Left lung (tissue), 10 donors: Measurements from ENCODE around the gene PCDHGA6. TPM values are rescaled to one million over a fixed set of nuclear protein-coding genes. Genes with fewer than 3 reads are reported as not detected.
A peak's percentile ranks its signal among the peaks of the same experiment; 100 is the strongest.
"Not testable (repeated sequence)": the region's sequence is repeated elsewhere in the genome, so short reads cannot be mapped to it uniquely, and the experiment has no call there.

Experiments used
- ATAC-seq: fragments of 200-7000 bp; cut with Tn5 transposase; one replicate; pipeline ENCODE4 v1.9.1; 2020; ENCODE audit warnings: moderate library complexity
- DNase-seq, 4 donors: peaks; one replicate each; pipeline ENCODE4 v3.0.0-alpha.2; 2013 to 2020
- H3K27ac ChIP-seq, 2 donors: fragments of 200-600 bp; sonication (generic) in 1 of 2; one replicate each; pipeline versions ENCODE4 v1.5.0 to v1.8.0; 2020 to 2021
- H3K27me3 ChIP-seq, 2 donors: fragments of 200-600 bp; sonication (generic) in 1 of 2; one replicate each; pipeline versions ENCODE4 v1.5.0 to v1.8.0; 2020 to 2021
- H3K36me3 ChIP-seq, 2 donors: fragments of 200-600 bp; sonication (generic) in 1 of 2; one replicate each; pipeline versions ENCODE4 v1.5.0 to v1.8.0; 2020 to 2021
- H3K4me1 ChIP-seq, 2 donors: fragments of 200-600 bp; one replicate each; pipeline ENCODE4 v1.8.0; 2021
- H3K4me3 ChIP-seq, 2 donors: fragments of 200-600 bp; sonication (generic) in 1 of 2; one replicate each; pipeline versions ENCODE4 v1.5.0 to v1.8.0; 2020 to 2021; ENCODE audit warnings: mild to moderate bottlenecking in 1 of 2
- H3K9me3 ChIP-seq, 2 donors: fragments of 200-600 bp; sonication (generic) in 1 of 2; one replicate each; pipeline versions ENCODE4 v1.5.0 to v1.8.0; 2020 to 2021
- intact Hi-C, 2 donors: fragments of 100-400 bp; cut with DNase I; formaldehyde crosslinking; loops; one replicate each; pipeline versions ENCODE4 v1.11.2 to v1.14.2; 2022
- polyA plus RNA-seq, 6 donors: library from polyadenylated mRNA; unstranded; fragments of 120-200 nt; gene quantifications; one replicate each; pipeline ENCODE4 v1.2.1, GENCODE V29; 2013; ENCODE audit not compliant: insufficient read length in 6 of 6
- total RNA-seq, 2 donors: library from RNA; stranded (reverse); fragmentation: NEBNext Ultra II Directional; extraction: Animal tissue kit (Norgen Biotek cat#: 25700); gene quantifications; one replicate each; pipeline ENCODE4 v1.2.1, GENCODE V29; 2021
- TF ChIP-seq, protein P1 (sequence below), 2 donors: fragments of 200-600 bp; sonication (generic) in 1 of 2; IDR thresholded peaks; one replicate each; pipeline versions ENCODE4 v1.5.0 to v1.8.0; 2021; ENCODE audit warnings: antibody characterized with exemption in 2 of 2
- donor health status: DM: no; HTN: yes; CAD: no.
- donor health status: DM: no; HTN: no; CAD: no.

PCDHGA6 gene
- total and polyA plus RNA-seq, 8 donors: 2.9 to 6.5 (median 5.4) TPM

DNA sequence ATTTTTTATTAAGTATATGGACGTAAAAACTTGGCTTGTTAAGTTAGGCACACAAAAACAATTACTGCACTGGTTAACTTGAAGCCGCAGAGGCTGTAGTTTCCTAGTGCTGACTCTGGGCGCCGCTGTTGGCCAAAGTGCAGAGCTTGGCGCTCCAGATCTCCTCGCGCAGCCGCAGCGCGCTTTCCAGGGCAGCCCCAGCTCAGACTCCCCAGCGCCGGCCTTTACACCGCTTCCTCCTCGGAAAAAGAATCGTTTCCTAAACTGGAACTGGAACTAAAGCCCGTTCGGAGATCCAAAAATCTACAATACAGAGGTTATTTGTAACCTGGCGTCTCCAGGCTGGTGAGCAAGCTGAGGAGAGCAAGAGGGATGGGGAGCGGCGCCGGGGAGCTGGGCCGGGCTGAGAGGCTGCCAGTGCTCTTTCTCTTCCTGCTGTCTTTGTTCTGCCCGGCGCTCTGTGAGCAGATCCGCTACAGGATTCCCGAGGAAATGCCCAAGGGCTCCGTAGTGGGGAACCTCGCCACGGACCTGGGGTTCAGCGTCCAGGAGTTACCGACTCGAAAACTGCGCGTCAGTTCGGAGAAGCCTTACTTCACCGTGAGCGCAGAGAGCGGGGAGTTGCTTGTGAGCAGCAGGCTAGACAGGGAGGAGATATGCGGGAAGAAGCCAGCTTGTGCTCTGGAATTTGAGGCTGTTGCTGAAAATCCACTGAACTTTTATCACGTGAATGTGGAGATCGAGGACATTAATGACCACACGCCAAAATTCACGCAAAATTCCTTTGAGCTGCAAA lies 24.3 kb downstream of the PCDHGA6 start, which contains the start of gene PCDHGB5:
PCDHGB5 (plus strand) TSS at position 192 of the 796 bp plus-strand sequence; CDS start at position 373, 181 bp downstream.
- ATAC-seq: peak; percentile 99
- H3K36me3 ChIP-seq, H3K27ac ChIP-seq, intact Hi-C loops, H3K4me1 ChIP-seq: not testable (repeated sequence)
- H3K4me3 ChIP-seq: peak within 1 kb of the TSS in 1 of 2 donors; percentile 25
- peak in 1 of 4 donors; percentile 16 for DNase-seq
- H3K27me3 ChIP-seq: peaks cover 22 to 94% of the 10 kb centered on the region in 2 donors
- TF ChIP-seq, protein P1, sequence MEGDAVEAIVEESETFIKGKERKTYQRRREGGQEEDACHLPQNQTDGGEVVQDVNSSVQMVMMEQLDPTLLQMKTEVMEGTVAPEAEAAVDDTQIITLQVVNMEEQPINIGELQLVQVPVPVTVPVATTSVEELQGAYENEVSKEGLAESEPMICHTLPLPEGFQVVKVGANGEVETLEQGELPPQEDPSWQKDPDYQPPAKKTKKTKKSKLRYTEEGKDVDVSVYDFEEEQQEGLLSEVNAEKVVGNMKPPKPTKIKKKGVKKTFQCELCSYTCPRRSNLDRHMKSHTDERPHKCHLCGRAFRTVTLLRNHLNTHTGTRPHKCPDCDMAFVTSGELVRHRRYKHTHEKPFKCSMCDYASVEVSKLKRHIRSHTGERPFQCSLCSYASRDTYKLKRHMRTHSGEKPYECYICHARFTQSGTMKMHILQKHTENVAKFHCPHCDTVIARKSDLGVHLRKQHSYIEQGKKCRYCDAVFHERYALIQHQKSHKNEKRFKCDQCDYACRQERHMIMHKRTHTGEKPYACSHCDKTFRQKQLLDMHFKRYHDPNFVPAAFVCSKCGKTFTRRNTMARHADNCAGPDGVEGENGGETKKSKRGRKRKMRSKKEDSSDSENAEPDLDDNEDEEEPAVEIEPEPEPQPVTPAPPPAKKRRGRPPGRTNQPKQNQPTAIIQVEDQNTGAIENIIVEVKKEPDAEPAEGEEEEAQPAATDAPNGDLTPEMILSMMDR (IDR thresholded peaks at IDR 0.05): peak; percentile 37 to 59
- H3K9me3 ChIP-seq: peaks cover 3 to 71% of the 10 kb centered on the region in 2 donors

DNA sequence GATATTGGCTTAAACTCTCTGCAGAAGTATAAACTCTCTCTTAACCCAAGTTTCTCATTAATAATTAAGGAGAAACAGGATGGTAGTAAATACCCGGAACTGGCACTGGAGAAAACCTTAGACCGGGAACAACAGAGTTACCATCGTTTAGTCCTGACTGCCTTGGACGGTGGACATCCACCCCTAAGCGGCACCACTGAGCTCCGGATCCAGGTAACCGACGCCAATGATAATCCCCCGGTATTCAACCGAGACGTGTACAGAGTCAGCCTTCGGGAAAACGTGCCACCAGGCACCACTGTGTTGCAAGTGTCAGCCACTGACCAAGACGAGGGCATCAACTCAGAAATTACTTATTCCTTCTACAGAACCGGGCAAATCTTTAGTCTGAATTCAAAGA lies 24.9 kb downstream of the PCDHGA6 start:
- no peak for ATAC-seq
- Histone ChIP-seq H3K27me3 (peaks cover 22 to 94% of the 10 kb centered on the region in 2 donors), H3K27ac (no peak overlapping the region), H3K4me1 (no peaks in the 10 kb centered on the region), H3K36me3 (peaks cover 0 to 7% of the 10 kb centered on the region in 2 donors), H3K4me3 (no peak overlapping the region), H3K9me3 (peaks cover 3 to 71% of the 10 kb centered on the region in 2 donors)
- intact Hi-C loops: no loop called here
- TF ChIP-seq, protein P1 (IDR thresholded peaks at IDR 0.05): no peak
- DNase-seq: no peak

DNA sequence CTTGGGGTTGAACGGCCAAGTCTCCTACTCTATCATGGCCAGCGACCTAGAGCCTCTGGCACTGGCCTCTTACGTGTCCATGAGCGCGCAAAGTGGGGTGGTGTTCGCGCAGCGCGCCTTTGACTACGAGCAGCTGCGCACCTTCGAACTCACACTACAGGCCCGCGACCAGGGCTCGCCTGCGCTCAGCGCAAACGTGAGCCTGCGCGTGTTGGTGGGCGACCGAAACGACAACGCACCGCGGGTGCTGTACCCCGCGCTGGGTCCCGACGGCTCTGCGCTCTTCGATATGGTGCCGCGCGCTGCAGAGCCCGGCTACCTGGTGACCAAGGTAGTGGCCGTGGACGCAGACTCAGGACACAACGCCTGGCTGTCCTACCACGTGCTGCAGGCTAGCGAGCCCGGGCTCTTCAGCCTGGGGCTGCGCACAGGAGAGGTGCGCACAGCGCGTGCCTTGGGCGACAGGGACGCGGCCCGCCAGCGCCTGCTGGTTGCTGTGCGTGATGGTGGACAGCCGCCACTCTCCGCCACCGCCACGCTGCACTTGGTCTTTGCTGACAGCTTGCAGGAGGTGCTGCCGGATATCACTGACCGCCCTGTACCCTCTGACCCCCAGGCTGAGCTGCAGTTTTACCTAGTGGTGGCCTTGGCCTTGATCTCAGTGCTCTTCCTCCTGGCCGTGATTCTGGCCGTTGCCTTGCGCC lies 26.0 kb downstream of the PCDHGA6 start:
- H3K36me3 ChIP-seq: peaks cover 0 to 7% of the 10 kb centered on the region in 2 donors
- H3K9me3 ChIP-seq: peaks cover 3 to 74% of the 10 kb centered on the region in 2 donors
- intact Hi-C loops: no loop called here
- H3K4me3 ChIP-seq: no peak overlapping the region
- no peaks in the 10 kb centered on the region for H3K4me1 ChIP-seq
- H3K27me3 ChIP-seq: peaks cover 22 to 94% of the 10 kb centered on the region in 2 donors
- no peak for DNase-seq
- TF ChIP-seq, protein P1 (IDR thresholded peaks at IDR 0.05): no peak
- ATAC-seq: no peak
- H3K27ac ChIP-seq: no peak overlapping the region

DNA sequence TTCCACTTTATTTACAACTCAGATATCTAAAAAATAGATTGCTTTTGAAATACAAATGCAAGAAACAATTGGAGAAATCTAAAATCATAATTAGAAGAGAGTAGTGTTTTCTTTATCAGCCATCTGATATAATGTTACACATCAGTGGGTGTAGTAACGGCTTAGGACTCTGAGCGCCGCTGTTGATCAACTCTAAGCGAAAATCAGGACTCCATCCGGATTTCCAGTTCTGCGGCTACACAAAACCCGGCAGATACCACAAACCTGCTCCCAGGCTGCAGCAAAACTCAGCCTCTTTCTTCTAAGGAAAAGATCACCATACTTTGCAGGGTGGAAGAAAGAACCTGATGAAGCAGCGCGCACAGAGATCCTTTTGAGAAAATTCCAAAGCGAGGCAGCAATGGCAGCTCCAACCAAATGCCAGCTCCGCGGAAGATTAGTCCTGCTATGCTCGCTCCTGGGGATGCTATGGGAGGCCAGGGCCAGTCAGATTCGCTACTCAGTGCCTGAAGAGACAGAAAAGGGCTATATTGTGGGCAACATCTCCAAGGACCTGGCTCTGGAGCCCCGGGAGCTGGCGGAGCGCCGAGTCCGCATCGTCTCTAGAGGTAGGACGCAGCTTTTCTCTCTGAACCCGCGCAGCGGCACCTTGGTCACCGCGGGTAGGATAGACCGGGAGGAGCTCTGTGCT lies 29.0 kb downstream of the PCDHGA6 start, which contains the start of gene PCDHGA9:
PCDHGA9 (plus strand) TSS at position 226 of the 691 bp plus-strand sequence; CDS start at position 401, 175 bp downstream.
- Histone ChIP-seq H3K27ac (no peak within 1 kb of the TSS), H3K27me3 (peaks cover 23 to 92% of the 10 kb centered on the region in 2 donors), H3K4me1 (no peaks in the 10 kb centered on the region), H3K36me3 (peaks cover 0 to 7% of the 10 kb centered on the region in 2 donors), H3K9me3 (peaks cover 3 to 76% of the 10 kb centered on the region in 2 donors), H3K4me3 (peak within 1 kb of the TSS in 1 of 2 donors; percentile 9)
- TF ChIP-seq, protein P1 (IDR thresholded peaks at IDR 0.05): peak in 1 of 2 donors; percentile 11
- DNase-seq: peak in 1 of 4 donors; percentile 18
- intact Hi-C loops: no loop called here
- ATAC-seq: peak; percentile 60
